ENCODE data around the gene BMX. TPM values are rescaled to one million over a fixed set of nuclear protein-coding genes. Genes with fewer than 3 reads are reported as not detected.

Gene BMX
- total and polyA plus RNA-seq, 10 of the 15 experiments (the other 5 are each of a cell fraction or from before 2014, with no cell fraction given), result not detected

DNA sequence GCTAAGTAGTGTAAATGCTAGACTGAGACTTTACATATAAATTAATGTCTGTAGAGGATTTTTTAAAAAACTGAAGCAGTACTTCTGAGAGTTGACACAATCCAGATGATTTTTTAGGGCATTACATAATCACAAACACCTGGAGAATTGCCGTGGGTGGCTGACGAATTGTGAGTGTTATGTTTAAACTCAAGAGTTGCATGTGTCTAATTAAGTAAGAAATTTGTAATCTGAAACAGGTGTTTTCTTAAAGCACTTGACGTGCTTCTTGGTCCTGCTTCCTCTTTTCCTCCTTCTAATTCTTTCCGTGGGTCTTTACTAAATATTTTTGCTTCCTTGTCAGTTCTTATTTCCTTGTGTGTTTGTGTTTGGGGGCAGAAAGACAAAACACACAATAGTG, 35.3 kb upstream of the BMX start:
- SMC1A ChIA-PET (ENCODE audit: uncharacterized antibody, unreplicated experiment), result interaction anchor here (1.0 to 4.6 kb wide), 5 partner anchors 81 to 165 kb away, joined by 4 to 62 read pairs (median 16); partner anchors contain the start of gene VEGFD
- CTCF ChIA-PET, result interaction anchor here (0.6 to 7.2 kb wide), 7 partner anchors 12 to 1421 kb away, joined by 3 to 200 read pairs (median 23); partner anchors contain the start of gene VEGFD
- RAD21 ChIA-PET (ENCODE audit: unreplicated experiment), result interaction anchor here (0.9 to 6.6 kb wide), 4 partner anchors 9 to 119 kb away, joined by 3 to 71 read pairs (median 4); no protein-coding TSS in a partner anchor
- H3K4me1 ChIP-seq (ENCODE audit: control insufficient read depth, insufficient read depth, low read length), result no peaks in the 10 kb centered on the region
- no peak overlapping the region for H2AFZ ChIP-seq (ENCODE audit: control insufficient read depth, low read depth, low read length)
- no peak overlapping the region for H3K4me2 ChIP-seq (ENCODE audit: control insufficient read depth, insufficient read depth)
- in situ Hi-C loops (cut with MboI), result loop anchor here (5.0 kb wide), 1 partner anchor 118 kb away; no protein-coding TSS in a partner anchor
- no TSS peak for BruUV-seq (replicated peaks)
- H3K79me2 ChIP-seq (ENCODE audit: control insufficient read depth, insufficient read depth, low read length), result no peaks in the 10 kb centered on the region
- H3K4me3 ChIP-seq, result no peak overlapping the region
- H3K9ac ChIP-seq (ENCODE audit: control insufficient read depth, insufficient read depth, low read length), result no peak overlapping the region
- 0% methylated on average over 4 of the region's 4 CpGs for WGBS (ENCODE audit: insufficient coverage, insufficient replicate concordance, low lambda C conversion rate, missing lambda C conversion rate)
- POLR2A ChIA-PET, result no interaction called here
- FAIRE-seq (peak; percentile 70), DNase-seq (ENCODE audit: low read depth, low spot score) (peak; percentile 16), ATAC-seq (peak; percentile 82)
- no peaks in the 10 kb centered on the region for H4K20me1 ChIP-seq (ENCODE audit: control insufficient read depth, insufficient read depth)
- no peaks in the 10 kb centered on the region for H3K36me3 ChIP-seq (ENCODE audit: control insufficient read depth in 2 of 2, insufficient read depth in 2 of 2, low read length in 1 of 2)
- intact Hi-C loops (cut with micrococcal nuclease; ENCODE audit: unreplicated experiment), result loop anchor here (5.0 kb wide), 1 partner anchor 1428 kb away; no protein-coding TSS in a partner anchor
- H3K27me3 ChIP-seq (replicated peaks in 1 of 2; ENCODE audit: control insufficient read depth in 2 of 2, insufficient read depth in 2 of 2, low read length in 1 of 2), result no peaks in the 10 kb centered on the region; a peak in 1 of 4 replicates
- H3K27ac ChIP-seq (ENCODE audit: control insufficient read depth, insufficient read depth), result peak overlapping the region; percentile 6; the same call in 1 of the 2 replicates
- no peaks in the 10 kb centered on the region for H3K9me3 ChIP-seq (replicated peaks; ENCODE audit: control insufficient read depth, insufficient read depth, low read length)
- TF ChIP-seq JUND (IDR thresholded peaks at IDR 0.05; ENCODE audit: low read depth, low read length) (no peak), CBX5 (IDR thresholded peaks at IDR 0.05; ENCODE audit: low read depth) (no peak), MXI1 (IDR thresholded peaks at IDR 0.05; ENCODE audit: low read depth, low read length) (peak; percentile 18; the same call in 1 of the 2 replicates), TCF12 (IDR thresholded peaks at IDR 0.05; ENCODE audit: low read depth, low read length) (peak; percentile 89), MTA3 (IDR thresholded peaks at IDR 0.05; ENCODE audit: borderline replicate concordance, low read length) (no peak), MEF2B (IDR thresholded peaks at IDR 0.05; ENCODE audit: partially characterized antibody, poor library complexity, severe bottlenecking) (peak; percentile 55), TCF3 (IDR thresholded peaks at IDR 0.05; ENCODE audit: borderline replicate concordance, insufficient read depth, low read depth, low read length) (peak; percentile 72; the same call in 1 of the 2 replicates), WRNIP1 (IDR thresholded peaks at IDR 0.05; ENCODE audit: borderline replicate concordance, low read depth, low read length) (no peak), CHD1 (IDR thresholded peaks at IDR 0.05; ENCODE audit: low read depth, low read length) (no peak), RBBP5 (conservative IDR thresholded peaks at IDR 0.05) (no peak), ESRRA (IDR thresholded peaks at IDR 0.05; ENCODE audit: low read length) (no peak), CBX3 (IDR thresholded peaks at IDR 0.05; ENCODE audit: borderline replicate concordance, low read depth) (no peak), BRCA1 (IDR thresholded peaks at IDR 0.05; ENCODE audit: low read depth, low read length) (no peak), PAX5 (IDR thresholded peaks at IDR 0.05; ENCODE audit: borderline replicate concordance, low read depth, low read length) (0 out of 2 replicates have a peak, but pooled peaks have one; percentile 45), HDAC2 (IDR thresholded peaks at IDR 0.05) (no peak), SUPT20H (IDR thresholded peaks at IDR 0.05; ENCODE audit: borderline replicate concordance, control insufficient read depth, low read depth, low read length) (no peak), DPF2 (IDR thresholded peaks at IDR 0.05) (peak; percentile 85), SMAD5 (IDR thresholded peaks at IDR 0.05; ENCODE audit: low read depth) (no peak), IRF4 (IDR thresholded peaks at IDR 0.05; ENCODE audit: low read depth, low read length) (no peak), NR2C2 (IDR thresholded peaks at IDR 0.05; ENCODE audit: borderline replicate concordance, control insufficient read depth, insufficient read length, low read depth) (no peak), CBFB (IDR thresholded peaks at IDR 0.05; ENCODE audit: low read depth) (no peak), SMARCA5 (IDR thresholded peaks at IDR 0.05) (no peak)
- TF ChIP-seq, protein P1, sequence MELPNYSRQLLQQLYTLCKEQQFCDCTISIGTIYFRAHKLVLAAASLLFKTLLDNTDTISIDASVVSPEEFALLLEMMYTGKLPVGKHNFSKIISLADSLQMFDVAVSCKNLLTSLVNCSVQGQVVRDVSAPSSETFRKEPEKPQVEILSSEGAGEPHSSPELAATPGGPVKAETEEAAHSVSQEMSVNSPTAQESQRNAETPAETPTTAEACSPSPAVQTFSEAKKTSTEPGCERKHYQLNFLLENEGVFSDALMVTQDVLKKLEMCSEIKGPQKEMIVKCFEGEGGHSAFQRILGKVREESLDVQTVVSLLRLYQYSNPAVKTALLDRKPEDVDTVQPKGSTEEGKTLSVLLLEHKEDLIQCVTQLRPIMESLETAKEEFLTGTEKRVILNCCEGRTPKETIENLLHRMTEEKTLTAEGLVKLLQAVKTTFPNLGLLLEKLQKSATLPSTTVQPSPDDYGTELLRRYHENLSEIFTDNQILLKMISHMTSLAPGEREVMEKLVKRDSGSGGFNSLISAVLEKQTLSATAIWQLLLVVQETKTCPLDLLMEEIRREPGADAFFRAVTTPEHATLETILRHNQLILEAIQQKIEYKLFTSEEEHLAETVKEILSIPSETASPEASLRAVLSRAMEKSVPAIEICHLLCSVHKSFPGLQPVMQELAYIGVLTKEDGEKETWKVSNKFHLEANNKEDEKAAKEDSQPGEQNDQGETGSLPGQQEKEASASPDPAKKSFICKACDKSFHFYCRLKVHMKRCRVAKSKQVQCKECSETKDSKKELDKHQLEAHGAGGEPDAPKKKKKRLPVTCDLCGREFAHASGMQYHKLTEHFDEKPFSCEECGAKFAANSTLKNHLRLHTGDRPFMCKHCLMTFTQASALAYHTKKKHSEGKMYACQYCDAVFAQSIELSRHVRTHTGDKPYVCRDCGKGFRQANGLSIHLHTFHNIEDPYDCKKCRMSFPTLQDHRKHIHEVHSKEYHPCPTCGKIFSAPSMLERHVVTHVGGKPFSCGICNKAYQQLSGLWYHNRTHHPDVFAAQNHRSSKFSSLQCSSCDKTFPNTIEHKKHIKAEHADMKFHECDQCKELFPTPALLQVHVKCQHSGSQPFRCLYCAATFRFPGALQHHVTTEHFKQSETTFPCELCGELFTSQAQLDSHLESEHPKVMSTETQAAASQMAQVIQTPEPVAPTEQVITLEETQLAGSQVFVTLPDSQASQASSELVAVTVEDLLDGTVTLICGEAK (IDR thresholded peaks at IDR 0.05; ENCODE audit: borderline replicate concordance), result no peak
- TF ChIP-seq, protein P2, sequence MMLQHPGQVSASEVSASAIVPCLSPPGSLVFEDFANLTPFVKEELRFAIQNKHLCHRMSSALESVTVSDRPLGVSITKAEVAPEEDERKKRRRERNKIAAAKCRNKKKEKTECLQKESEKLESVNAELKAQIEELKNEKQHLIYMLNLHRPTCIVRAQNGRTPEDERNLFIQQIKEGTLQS (IDR thresholded peaks at IDR 0.05; ENCODE audit: borderline replicate concordance, extremely low read depth, low read depth, low read length), result no peak
